Sigmoid colon (tissue), 7 donors: ENCODE measurements around the gene MYH10. TPM values are rescaled to one million over a fixed set of nuclear protein-coding genes. Genes with fewer than 3 reads are reported as not detected.
A peak's percentile ranks its signal among the peaks of the same experiment; 100 is the strongest.

Experiments used
- DNase-seq: peaks from one replicate; pipeline ENCODE4 v3.0.0-alpha.2; 2019
- H3K27ac ChIP-seq, 4 donors: fragments of 200-600 bp; sonication (generic); one replicate each; pipeline ENCODE4 v1.5.1; 2016 to 2019; ENCODE audit warnings: mild to moderate bottlenecking in 1 of 4
- H3K27me3 ChIP-seq, 3 donors: fragments of 200-600 bp; sonication (generic); one replicate each; pipeline ENCODE4 v1.5.1; 2019; ENCODE audit warnings: mild to moderate bottlenecking in 1 of 3
- H3K36me3 ChIP-seq, 4 donors: fragments of 200-600 bp; sonication (generic); one replicate each; pipeline ENCODE4 v1.5.1; 2016 to 2019
- H3K4me1 ChIP-seq, 4 donors: fragments of 200-600 bp; sonication (generic); one replicate each; pipeline ENCODE4 v1.5.1; 2017 to 2019
- H3K4me3 ChIP-seq, 4 donors: fragments of 200-600 bp; sonication (generic); one replicate each; pipeline ENCODE4 v1.5.1; 2017 to 2019; ENCODE audit warnings: mild to moderate bottlenecking in 2 of 4, moderate library complexity in 1 of 4
- H3K9me3 ChIP-seq, 4 donors: fragments of 200-600 bp in 3 of 4; sonication (generic) in 3 of 4; one replicate each; pipeline versions ENCODE4 v1.5.1 to v1.6.1; 2013 to 2019
- EP300 ChIP-seq, 4 donors: sonication (generic); formaldehyde crosslinking; IDR thresholded peaks; one replicate each; pipeline ENCODE4 v1.6.1; 2017; ENCODE audit warnings: antibody characterized with exemption in 4 of 4
- POLR2A ChIP-seq, 2 donors: fragments of 450-650 bp; IDR thresholded peaks; one replicate each; pipeline ENCODE4 v1.6.1; 2016; ENCODE audit warnings: antibody characterized with exemption in 2 of 2, mild to moderate bottlenecking in 2 of 2, moderate library complexity in 2 of 2
- POLR2AphosphoS5 ChIP-seq, 4 donors: sonication (generic); formaldehyde crosslinking; IDR thresholded peaks; one replicate each; pipeline ENCODE4 v1.6.1; 2017; ENCODE audit warnings: antibody characterized with exemption in 4 of 4
- WGBS, 2 donors: extraction: QIAGEN DNeasy Blood & Tissue Kit; methylation state at CpG; one replicate each; pipeline ENCODE4 v1.1.7; 2013; 5-methylcytosine and 5-hydroxymethylcytosine counted together
- intact Hi-C: fragments of 100-400 bp; cut with DNase I; formaldehyde crosslinking; loops from one replicate; pipeline ENCODE4 v1.15.1; 2023
- polyA plus RNA-seq, 3 donors: library from polyadenylated mRNA; stranded (reverse); fragments of 200-250 nt; gene quantifications; one replicate each; pipeline ENCODE4 v1.2.3, GENCODE V29; 2013
- total RNA-seq, 4 donors: library from RNA; depleted of rRNA; stranded (reverse); fragments of >200 nt; gene quantifications; one replicate each; pipeline ENCODE4 v1.1.0, GENCODE V29; 2016
- TF ChIP-seq, protein P1 (sequence below), 4 experiments: fragments of 450-650 bp in 3 of 4; fragments of 200-600 bp in 1 of 4; IDR thresholded peaks; one replicate each; pipeline ENCODE4 v1.5.1; 2016 to 2019; ENCODE audit warnings: antibody characterized with exemption in 4 of 4, mild to moderate bottlenecking in 3 of 4, moderate library complexity in 2 of 4
- donor health status: healthy with polysubstance abuse.
- donor health status: Bipolar disorder and iron deficiency.
- donor health status: healthy.

The MYH10 gene
- total and polyA plus RNA-seq, 7 donors: 0.92 to 34.6 (median 22.8) TPM

DNA sequence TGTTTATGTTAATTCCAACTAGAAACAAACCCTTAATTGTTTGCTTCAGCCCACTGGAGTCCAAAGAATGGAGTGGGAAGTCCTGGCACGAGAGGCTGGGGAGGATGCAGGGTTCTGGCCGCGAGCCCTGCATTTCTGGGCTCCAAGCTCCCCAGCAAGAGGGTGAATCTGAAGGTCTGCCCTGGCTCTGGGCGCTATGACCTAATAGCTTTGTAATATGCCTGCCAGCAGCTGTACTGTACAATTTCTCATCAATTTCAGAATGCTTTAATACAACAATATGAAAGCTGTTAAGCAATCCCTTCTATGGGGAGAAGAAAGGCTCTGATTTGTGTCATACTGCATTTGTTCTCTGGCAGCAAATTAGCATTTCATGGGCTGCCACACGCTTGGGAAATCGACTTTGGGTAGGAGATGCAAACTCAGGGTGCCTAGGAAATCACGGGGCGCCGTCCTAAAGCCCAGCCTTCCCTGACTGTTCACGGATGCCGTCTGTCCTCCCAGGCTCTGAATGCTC lies 151.0 kb downstream of the MYH10 start:
- H3K27ac ChIP-seq: peak overlapping the region; percentile 43 to 79 (median 68)
- no peaks in the 10 kb centered on the region for H3K9me3 ChIP-seq
- H3K36me3 ChIP-seq: peaks cover 0 to 79% (median 26%) of the 10 kb centered on the region in 4 donors
- intact Hi-C loops: no loop called here
- no peak for TF ChIP-seq POLR2A (IDR thresholded peaks at IDR 0.05)
- peak; percentile 28 to 66 (median 55) for TF ChIP-seq POLR2AphosphoS5 (IDR thresholded peaks at IDR 0.05)
- peak; percentile 85 for DNase-seq
- H3K27me3 ChIP-seq: no peaks in the 10 kb centered on the region
- 78 to 87% methylated on average over 11 of the region's 11 CpGs for WGBS, 2 donors
- H3K4me1 ChIP-seq: peaks cover 0 to 21% (median 19%) of the 10 kb centered on the region in 4 donors
- H3K4me3 ChIP-seq: no peak overlapping the region

DNA sequence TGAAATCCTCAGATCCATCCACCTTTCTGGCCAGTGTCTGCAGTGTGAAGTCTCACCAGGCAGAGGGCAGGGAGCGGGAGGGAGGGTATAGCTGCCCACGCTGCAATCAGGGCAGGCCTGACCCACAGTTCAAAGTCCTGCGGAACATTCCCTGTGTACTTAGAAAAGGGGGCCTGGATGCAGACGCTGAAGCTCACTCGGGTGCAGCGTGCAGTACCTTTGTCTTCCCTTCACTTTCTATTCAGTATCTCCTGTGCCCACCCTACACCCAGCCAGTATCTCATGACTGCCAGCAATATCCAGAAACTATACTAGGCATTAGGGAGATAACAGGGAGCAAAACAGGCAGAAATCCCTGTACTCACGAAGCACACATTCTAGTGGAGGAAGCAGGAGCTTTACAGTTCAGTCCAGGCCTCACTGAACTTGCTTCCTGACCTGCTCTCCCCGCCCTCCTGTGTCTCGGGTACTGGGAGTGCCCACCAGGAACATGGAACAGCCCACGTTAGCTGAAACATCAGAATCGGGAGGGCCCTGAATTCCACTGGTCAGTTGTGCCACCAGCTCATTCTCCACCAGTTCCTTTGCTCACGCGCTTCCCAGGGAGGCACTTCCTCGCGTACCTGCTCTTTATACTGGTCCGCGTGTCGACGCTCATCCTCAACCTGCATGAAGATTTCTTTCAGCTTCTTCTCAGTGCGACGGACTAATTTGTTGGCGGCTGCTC lies 152.6 kb downstream of the MYH10 start:
- Histone ChIP-seq H3K27ac (no peak overlapping the region), H3K4me1 (peaks cover 0 to 21% (median 19%) of the 10 kb centered on the region in 4 donors), H3K36me3 (peaks cover 0 to 75% (median 29%) of the 10 kb centered on the region in 4 donors), H3K4me3 (no peak overlapping the region), H3K9me3 (no peaks in the 10 kb centered on the region), H3K27me3 (no peaks in the 10 kb centered on the region)
- no peak for DNase-seq
- TF ChIP-seq, protein P1, sequence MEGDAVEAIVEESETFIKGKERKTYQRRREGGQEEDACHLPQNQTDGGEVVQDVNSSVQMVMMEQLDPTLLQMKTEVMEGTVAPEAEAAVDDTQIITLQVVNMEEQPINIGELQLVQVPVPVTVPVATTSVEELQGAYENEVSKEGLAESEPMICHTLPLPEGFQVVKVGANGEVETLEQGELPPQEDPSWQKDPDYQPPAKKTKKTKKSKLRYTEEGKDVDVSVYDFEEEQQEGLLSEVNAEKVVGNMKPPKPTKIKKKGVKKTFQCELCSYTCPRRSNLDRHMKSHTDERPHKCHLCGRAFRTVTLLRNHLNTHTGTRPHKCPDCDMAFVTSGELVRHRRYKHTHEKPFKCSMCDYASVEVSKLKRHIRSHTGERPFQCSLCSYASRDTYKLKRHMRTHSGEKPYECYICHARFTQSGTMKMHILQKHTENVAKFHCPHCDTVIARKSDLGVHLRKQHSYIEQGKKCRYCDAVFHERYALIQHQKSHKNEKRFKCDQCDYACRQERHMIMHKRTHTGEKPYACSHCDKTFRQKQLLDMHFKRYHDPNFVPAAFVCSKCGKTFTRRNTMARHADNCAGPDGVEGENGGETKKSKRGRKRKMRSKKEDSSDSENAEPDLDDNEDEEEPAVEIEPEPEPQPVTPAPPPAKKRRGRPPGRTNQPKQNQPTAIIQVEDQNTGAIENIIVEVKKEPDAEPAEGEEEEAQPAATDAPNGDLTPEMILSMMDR (IDR thresholded peaks at IDR 0.05): no peak
- TF ChIP-seq POLR2AphosphoS5 (IDR thresholded peaks at IDR 0.05) (no peak), EP300 (IDR thresholded peaks at IDR 0.05) (no peak), POLR2A (IDR thresholded peaks at IDR 0.05) (no peak)
- intact Hi-C loops: no loop called here
- 94% methylated on average over 22 of the region's 22 CpGs for WGBS, 2 donors

DNA sequence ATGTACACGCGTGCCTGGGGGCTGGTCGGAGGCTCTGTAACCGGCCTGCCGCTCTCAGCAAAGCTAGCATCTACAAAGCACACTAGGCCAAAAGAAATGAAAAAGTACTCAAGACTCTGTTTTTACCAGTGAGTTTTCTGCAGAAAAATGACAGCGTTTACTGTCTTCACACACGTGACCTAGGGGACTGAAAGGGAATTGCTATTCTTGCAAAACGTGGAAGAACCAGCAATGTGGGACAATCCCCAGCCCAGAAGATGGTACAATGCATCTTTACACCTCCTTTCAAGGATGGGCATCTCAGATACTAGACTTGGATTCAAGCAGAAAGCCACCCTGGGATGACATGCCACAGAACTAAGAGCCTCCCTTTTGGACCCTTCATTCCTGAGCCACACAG lies 153.4 kb downstream of the MYH10 start:
- H3K27me3 ChIP-seq: no peaks in the 10 kb centered on the region
- WGBS, 2 donors: 92 to 94% methylated on average over 8 of the region's 8 CpGs
- H3K4me3 ChIP-seq: no peak overlapping the region
- no peak overlapping the region for H3K27ac ChIP-seq
- peaks cover 0 to 71% (median 29%) of the 10 kb centered on the region in 4 donors for H3K36me3 ChIP-seq
- no peaks in the 10 kb centered on the region for H3K9me3 ChIP-seq
- peaks cover 0 to 21% (median 19%) of the 10 kb centered on the region in 4 donors for H3K4me1 ChIP-seq
- TF ChIP-seq, protein P1 (IDR thresholded peaks at IDR 0.05): no peak
- TF ChIP-seq POLR2A (IDR thresholded peaks at IDR 0.05) (no peak), POLR2AphosphoS5 (IDR thresholded peaks at IDR 0.05) (no peak), EP300 (IDR thresholded peaks at IDR 0.05) (no peak)
- intact Hi-C loops: no loop called here
- no peak for DNase-seq

DNA sequence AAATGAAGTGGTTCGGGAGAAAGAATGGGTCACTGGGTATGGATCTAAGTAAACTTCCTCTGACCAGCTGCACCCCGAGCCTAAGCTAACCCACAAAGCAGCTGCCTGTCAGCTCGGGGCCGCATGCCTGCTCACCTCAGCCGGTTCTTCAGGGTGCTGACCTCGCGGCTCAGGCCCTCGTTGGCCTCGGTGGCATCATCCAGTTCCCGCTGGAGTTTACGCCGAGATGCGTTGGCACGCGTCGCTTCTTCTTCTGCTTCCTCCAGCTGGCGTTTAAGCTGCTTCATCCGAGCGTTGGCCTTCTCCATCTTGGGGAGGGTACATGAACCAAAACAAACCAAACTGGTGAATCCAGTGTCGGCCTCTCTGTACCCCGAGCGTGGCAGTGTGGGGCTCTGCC lies 153.8 kb downstream of the MYH10 start:
- Histone ChIP-seq H3K27ac (no peak overlapping the region), H3K4me3 (no peak overlapping the region), H3K9me3 (no peaks in the 10 kb centered on the region), H3K36me3 (peaks cover 4 to 71% (median 29%) of the 10 kb centered on the region in 4 donors), H3K4me1 (peaks cover 0 to 21% (median 19%) of the 10 kb centered on the region in 4 donors), H3K27me3 (no peaks in the 10 kb centered on the region)
- DNase-seq: no peak
- intact Hi-C loops: no loop called here
- 95 to 96% methylated on average over 22 of the region's 22 CpGs for WGBS, 2 donors
- TF ChIP-seq, protein P1 (IDR thresholded peaks at IDR 0.05): no peak
- TF ChIP-seq POLR2A (IDR thresholded peaks at IDR 0.05) (no peak), POLR2AphosphoS5 (IDR thresholded peaks at IDR 0.05) (no peak), EP300 (IDR thresholded peaks at IDR 0.05) (no peak)

DNA sequence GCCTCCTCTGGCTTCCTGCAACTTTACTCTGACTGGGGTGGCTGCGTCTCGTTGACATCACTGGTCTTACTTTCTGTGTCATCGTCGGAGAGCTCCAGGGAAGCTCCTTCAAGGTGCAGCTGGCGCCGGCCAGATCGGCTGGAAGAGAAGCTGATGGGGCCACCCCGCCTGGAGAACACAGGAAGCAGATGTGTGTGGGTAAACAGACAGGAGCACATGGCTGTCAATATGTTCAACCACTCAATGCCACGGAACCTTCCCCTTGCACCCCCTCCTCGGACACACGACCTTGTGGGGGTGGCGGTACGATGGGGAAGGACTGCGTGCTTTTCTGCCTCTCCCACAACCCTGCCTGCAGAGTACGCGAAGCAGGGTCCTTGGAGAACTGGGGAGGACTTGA lies 154.7 kb downstream of the MYH10 start:
- no peak overlapping the region for H3K4me3 ChIP-seq
- H3K4me1 ChIP-seq: peaks cover 0 to 27% (median 23%) of the 10 kb centered on the region in 4 donors
- no peak overlapping the region for H3K27ac ChIP-seq
- H3K27me3 ChIP-seq: no peaks in the 10 kb centered on the region
- WGBS, 2 donors: 80 to 90% methylated on average over 16 of the region's 16 CpGs
- intact Hi-C loops: no loop called here
- TF ChIP-seq EP300 (IDR thresholded peaks at IDR 0.05) (no peak), POLR2A (IDR thresholded peaks at IDR 0.05) (no peak), POLR2AphosphoS5 (IDR thresholded peaks at IDR 0.05) (no peak)
- TF ChIP-seq, protein P1 (IDR thresholded peaks at IDR 0.05): no peak
- peaks cover 11 to 71% (median 26%) of the 10 kb centered on the region in 4 donors for H3K36me3 ChIP-seq
- DNase-seq: no peak
- no peaks in the 10 kb centered on the region for H3K9me3 ChIP-seq
